MG63 (cell line): ENCODE measurements around the gene SELENOH. TPM values are rescaled to one million over a fixed set of nuclear protein-coding genes. Genes with fewer than 3 reads are reported as not detected.
"Not testable (repeated sequence)": the region's sequence is repeated elsewhere in the genome, so short reads cannot be mapped to it uniquely, and the experiment has no call there.

Source experiments
- DNase-seq: peaks from one replicate; pipeline ENCODE4 v3.0.0-alpha.2; 2020
- H3K27me3 ChIP-seq: fragments of 250-450 bp; sonication (Bioruptor Pico); 2 replicates; pipeline ENCODE4 v1.5.1; 2020; ENCODE audit warnings: mild to moderate bottlenecking, moderate library complexity
- H3K36me3 ChIP-seq: fragments of 250-450 bp; sonication (Bioruptor Pico); 2 replicates; pipeline ENCODE4 v1.5.1; 2020; ENCODE audit warnings: mild to moderate bottlenecking, moderate library complexity
- H3K4me3 ChIP-seq: fragments of 250-450 bp; sonication (Bioruptor Pico); 2 replicates; pipeline ENCODE4 v1.5.1; 2020; ENCODE audit warnings: mild to moderate bottlenecking, moderate library complexity
- H3K9me3 ChIP-seq: fragments of 250-450 bp; sonication (Bioruptor Pico); 2 replicates; pipeline ENCODE4 v1.5.1; 2020; ENCODE audit warnings: mild to moderate bottlenecking, moderate library complexity
- total RNA-seq: library from RNA; depleted of rRNA; stranded (reverse); fragments of >200 nt; shearing (Covaris generic); gene quantifications from 2 replicates; pipeline ENCODE4 v1.2.3, GENCODE V29; 2014; ENCODE audit warnings: low replicate concordance; rRNA removed

The SELENOH gene
- 147 and 154 TPM in 2 replicates for total RNA-seq

- H3K36me3 ChIP-seq, result peaks cover 63% of the 10 kb centered on the region
- DNase-seq, result peak; percentile 98
- H3K9me3 ChIP-seq, result no peaks in the 10 kb centered on the region
- H3K27me3 ChIP-seq, result no peaks in the 10 kb centered on the region
- H3K4me3 ChIP-seq, result peak within 1 kb of the TSS; percentile 84
Measured at GRCh38 chr11:57741132-57742086, at the start of gene SELENOH. TSS of gene SELENOH (plus strand) at chr11:57741491. CDS start at chr11:57741596, 105 bp downstream.

- no peak for DNase-seq
- H3K27me3 ChIP-seq, result no peaks in the 10 kb centered on the region
- H3K4me3 ChIP-seq, result no peak overlapping the region
- no peaks in the 10 kb centered on the region for H3K9me3 ChIP-seq
- H3K36me3 ChIP-seq, result peaks cover 77% of the 10 kb centered on the region
Measured at GRCh38 chr11:57698843-57699365, 42.4 kb upstream of the SELENOH start.

- Histone ChIP-seq H3K27me3 (no peaks in the 10 kb centered on the region), H3K4me3 (no peak overlapping the region), H3K9me3 (no peaks in the 10 kb centered on the region), H3K36me3 (peaks cover 74% of the 10 kb centered on the region)
- no peak for DNase-seq
Measured at GRCh38 chr11:57699813-57700212, 41.5 kb upstream of the SELENOH start.

- peaks cover 70% of the 10 kb centered on the region for H3K36me3 ChIP-seq
- H3K4me3 ChIP-seq, result no peak overlapping the region
- no peaks in the 10 kb centered on the region for H3K27me3 ChIP-seq
- DNase-seq, result no peak
- H3K9me3 ChIP-seq, result no peaks in the 10 kb centered on the region
Measured at GRCh38 chr11:57700425-57700824, 40.9 kb upstream of the SELENOH start.

GRCh38 chr11:57703341-57703740, 38.0 kb upstream of the SELENOH start:
- no peaks in the 10 kb centered on the region for H3K9me3 ChIP-seq
- H3K4me3 ChIP-seq, result no peak overlapping the region
- H3K27me3 ChIP-seq, result no peaks in the 10 kb centered on the region
- H3K36me3 ChIP-seq, result peaks cover 51% of the 10 kb centered on the region
- no peak for DNase-seq

GRCh38 chr11:57704932-57705331, 36.4 kb upstream of the SELENOH start:
- Histone ChIP-seq H3K36me3 (peaks cover 42% of the 10 kb centered on the region), H3K27me3 (no peaks in the 10 kb centered on the region), H3K9me3 (no peaks in the 10 kb centered on the region), H3K4me3 (no peak overlapping the region)
- DNase-seq, result no peak

- H3K4me3 ChIP-seq, H3K27me3 ChIP-seq, DNase-seq, H3K9me3 ChIP-seq: not testable (repeated sequence)
- H3K36me3 ChIP-seq, result peaks cover 40% of the 10 kb centered on the region
Measured at GRCh38 chr11:57705432-57705831, 35.9 kb upstream of the SELENOH start.

- no peak for DNase-seq
- Histone ChIP-seq H3K27me3 (no peaks in the 10 kb centered on the region), H3K4me3 (no peak overlapping the region), H3K36me3 (peaks cover 16% of the 10 kb centered on the region), H3K9me3 (no peaks in the 10 kb centered on the region)
Measured at GRCh38 chr11:57709802-57710367, 31.4 kb upstream of the SELENOH start.

GRCh38 chr11:57711414-57712255, 29.7 kb upstream of the SELENOH start, which contains the start of gene MED19:
TSS of gene MED19 (minus strand) at chr11:57712215. CDS start at chr11:57712179, 36 bp downstream.
- Histone ChIP-seq H3K9me3 (no peaks in the 10 kb centered on the region), H3K27me3 (no peaks in the 10 kb centered on the region), H3K36me3 (peaks cover 18% of the 10 kb centered on the region), H3K4me3 (peak within 1 kb of the TSS; percentile 79)
- peak; percentile 61 for DNase-seq

- Histone ChIP-seq H3K27me3 (no peaks in the 10 kb centered on the region), H3K36me3 (peaks cover 18% of the 10 kb centered on the region), H3K4me3 (peak within 1 kb of the TSS; percentile 79), H3K9me3 (no peaks in the 10 kb centered on the region)
- peak; percentile 92 for DNase-seq
Measured at GRCh38 chr11:57712256-57713150, 28.8 kb upstream of the SELENOH start, which contains the start of gene TMX2. TSS of gene TMX2 (plus strand) at chr11:57712593. CDS start at chr11:57712619, 26 bp downstream.

GRCh38 chr11:57713835-57714234, 27.5 kb upstream of the SELENOH start:
- Histone ChIP-seq H3K4me3 (peak overlapping the region; percentile 79), H3K27me3 (no peaks in the 10 kb centered on the region), H3K9me3 (no peaks in the 10 kb centered on the region), H3K36me3 (peaks cover 14% of the 10 kb centered on the region)
- no peak for DNase-seq

GRCh38 chr11:57716726-57717125, 24.6 kb upstream of the SELENOH start:
- not testable (repeated sequence) for H3K27me3 ChIP-seq, DNase-seq, H3K4me3 ChIP-seq

GRCh38 chr11:57727185-57727584, 14.1 kb upstream of the SELENOH start:
- H3K9me3 ChIP-seq, result no peaks in the 10 kb centered on the region
- no peak overlapping the region for H3K4me3 ChIP-seq
- DNase-seq, result no peak
- H3K27me3 ChIP-seq, result no peaks in the 10 kb centered on the region
- peaks cover 20% of the 10 kb centered on the region for H3K36me3 ChIP-seq

More at GRCh38 chr11:57716726-57717125, 24.6 kb upstream of the SELENOH start:
- H3K9me3 ChIP-seq, result not testable (repeated sequence)
- H3K36me3 ChIP-seq, result peaks cover 26% of the 10 kb centered on the region

GRCh38 chr11:57728829-57729228, 12.5 kb upstream of the SELENOH start:
- peaks cover 16% of the 10 kb centered on the region for H3K36me3 ChIP-seq
- no peak overlapping the region for H3K4me3 ChIP-seq
- no peaks in the 10 kb centered on the region for H3K9me3 ChIP-seq
- DNase-seq, result no peak
- H3K27me3 ChIP-seq, result no peaks in the 10 kb centered on the region

- Histone ChIP-seq H3K36me3 (peaks cover 19% of the 10 kb centered on the region), H3K9me3 (no peaks in the 10 kb centered on the region), H3K27me3 (no peaks in the 10 kb centered on the region), H3K4me3 (no peak overlapping the region)
- DNase-seq, result no peak
Measured at GRCh38 chr11:57729479-57729878, 11.8 kb upstream of the SELENOH start.
